ENCODE measurements around the gene INTS15. TPM values are rescaled to one million over a fixed set of nuclear protein-coding genes. Genes with fewer than 3 reads are reported as not detected.

The INTS15 gene
- total RNA-seq, 1 donor from 2014 or later, result 37.6 TPM

- intact Hi-C loops (cut with DNase I), result no loop called here
- no peaks in the 10 kb centered on the region for H3K9me3 ChIP-seq
- H3K27ac ChIP-seq, result no peak overlapping the region
- H3K4me3 ChIP-seq, result no peak overlapping the region
- no peaks in the 10 kb centered on the region for H3K4me1 ChIP-seq
- H3K36me3 ChIP-seq, result no peaks in the 10 kb centered on the region
- no peaks in the 10 kb centered on the region for H3K27me3 ChIP-seq
- ATAC-seq (no peak), DNase-seq (no peak)
- TF ChIP-seq CTCF (IDR thresholded peaks at IDR 0.05), result no peak
These were observed 32.4 kb downstream of the INTS15 start for GRCh38 chr7:6622134-6622710.

GRCh38 chr7:6623589-6624245 lies 33.9 kb downstream of the INTS15 start:
- no peak for DNase-seq
- Histone ChIP-seq H3K4me3 (no peak overlapping the region), H3K4me1 (no peaks in the 10 kb centered on the region), H3K36me3 (no peaks in the 10 kb centered on the region), H3K27ac (peak overlapping the region; percentile 55), H3K9me3 (no peaks in the 10 kb centered on the region), H3K27me3 (no peaks in the 10 kb centered on the region)
- peak; percentile 14 for ATAC-seq
- TF ChIP-seq CTCF (IDR thresholded peaks at IDR 0.05), result no peak
- intact Hi-C loops (cut with DNase I), result no loop called here

GRCh38 chr7:6624246-6624611 lies 34.4 kb downstream of the INTS15 start:
- Histone ChIP-seq H3K4me3 (no peak overlapping the region), H3K9me3 (no peaks in the 10 kb centered on the region), H3K4me1 (no peaks in the 10 kb centered on the region), H3K27ac (no peak overlapping the region), H3K27me3 (no peaks in the 10 kb centered on the region), H3K36me3 (no peaks in the 10 kb centered on the region)
- intact Hi-C loops (cut with DNase I), result no loop called here
- TF ChIP-seq CTCF (IDR thresholded peaks at IDR 0.05), result no peak
- ATAC-seq (no peak), DNase-seq (no peak)

GRCh38 chr7:6628045-6628444 lies 38.2 kb downstream of the INTS15 start:
- no peak overlapping the region for H3K27ac ChIP-seq
- ATAC-seq (no peak), DNase-seq (no peak)
- intact Hi-C loops (cut with DNase I), result no loop called here
- no peaks in the 10 kb centered on the region for H3K4me1 ChIP-seq
- no peaks in the 10 kb centered on the region for H3K36me3 ChIP-seq
- H3K4me3 ChIP-seq, result no peak overlapping the region
- no peaks in the 10 kb centered on the region for H3K9me3 ChIP-seq
- no peaks in the 10 kb centered on the region for H3K27me3 ChIP-seq
- no peak for TF ChIP-seq CTCF (IDR thresholded peaks at IDR 0.05)

DNA sequence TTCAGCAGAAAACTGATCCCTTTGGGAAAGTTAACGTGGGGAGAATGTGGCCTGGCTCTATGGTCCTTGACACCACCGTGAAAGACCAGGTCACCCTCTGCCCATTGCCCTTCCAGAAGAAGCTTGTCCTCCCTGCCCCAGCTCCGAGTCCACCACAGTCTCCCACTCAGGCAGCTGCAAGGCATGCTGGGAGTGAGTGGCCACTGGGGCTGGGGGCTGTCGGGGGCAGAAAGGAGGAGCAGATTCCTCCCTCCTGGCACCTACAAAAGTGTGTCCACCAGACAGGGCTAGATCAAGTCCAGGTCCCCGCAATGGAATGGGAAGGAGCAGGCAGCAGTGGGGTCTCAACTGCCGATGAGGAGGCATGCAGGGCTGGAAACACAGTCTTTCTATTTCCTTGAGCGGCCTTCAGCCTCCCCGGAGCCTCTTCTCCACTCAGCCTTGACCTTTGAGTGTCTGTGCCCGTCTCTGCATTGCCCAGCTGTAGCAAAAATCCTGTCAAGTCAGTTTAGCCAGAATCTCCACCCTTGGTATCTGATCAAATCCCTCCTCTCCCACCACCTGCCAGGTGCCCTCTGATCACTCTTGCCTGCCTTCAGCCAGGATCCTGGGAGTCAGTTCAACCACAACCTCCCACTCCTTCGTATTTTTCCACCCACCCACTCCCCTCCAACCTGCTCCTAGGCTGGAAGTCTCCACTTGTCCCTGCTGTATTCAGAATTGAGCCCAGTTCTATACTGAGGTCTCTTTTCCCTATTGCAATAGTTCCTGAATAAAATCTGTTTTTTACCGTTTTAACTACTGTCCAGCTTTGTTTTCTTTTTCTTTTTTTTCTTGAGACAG lies 40.4 kb downstream of the INTS15 start:
- DNase-seq (no peak), ATAC-seq (no peak)
- no peaks in the 10 kb centered on the region for H3K36me3 ChIP-seq
- no peaks in the 10 kb centered on the region for H3K27me3 ChIP-seq
- H3K4me1 ChIP-seq, result no peaks in the 10 kb centered on the region
- no peaks in the 10 kb centered on the region for H3K9me3 ChIP-seq
- H3K27ac ChIP-seq, result no peak overlapping the region
- intact Hi-C loops (cut with DNase I), result no loop called here
- TF ChIP-seq CTCF (IDR thresholded peaks at IDR 0.05), result no peak
- H3K4me3 ChIP-seq, result no peak overlapping the region

All from upper lobe of right lung (tissue), 1 donor.